HCT116 (cell line): ENCODE results near the gene WAC. TPM values are rescaled to one million over a fixed set of nuclear protein-coding genes. Genes with fewer than 3 reads are reported as not detected.

Source experiments
- ATAC-seq: fragments of 200-7000 bp; cut with Tn5 transposase; 2 replicates; pipeline ENCODE4 v1.9.1; 2020; ENCODE audit warnings: mild to moderate bottlenecking, moderate library complexity
- BruUV-seq: library from RNA; stranded (reverse); fragments of 400-500 nt; replicated peaks from 2 replicates; lab custom pipeline; 2021; lab: Mats Ljungman, UMichigan
- CTCF ChIA-PET: fragments of 300-600 bp; sonication (Branson Sonifier 250); formaldehyde crosslinking; loops from one replicate; lab custom pipeline; 2021; ENCODE audit warnings: antibody characterized with exemption; lab: Charles Lee
- POLR2A ChIA-PET: fragments of 300-600, 350-600 bp; sonication (Branson Sonifier 250); formaldehyde crosslinking; loops from one replicate; lab custom pipeline; 2021; ENCODE audit warnings: antibody characterized with exemption; lab: Charles Lee
- RAD21 ChIA-PET, 2 experiments: fragments of 300-600 bp; sonication (Branson Sonifier 250); formaldehyde crosslinking; loops; one replicate each; lab custom pipeline; 2023; ENCODE audit warnings: low total read pairs in 2 of 2; ENCODE audit not compliant: uncharacterized antibody in 2 of 2, unreplicated experiment in 2 of 2, low non-redundant PET in 1 of 2; lab: Charles Lee
- DNase-seq: peaks from one replicate; pipeline ENCODE4 v3.0.0-alpha.2; 2010; ENCODE audit warnings: low read depth, low spot score
- H2AFZ ChIP-seq: fragments of 200-600 bp; shearing (Covaris generic), sonication (generic); 2 replicates; pipeline ENCODE4 v1.6.1; 2017; ENCODE audit warnings: low read depth, mixed run types, mixed read lengths, antibody characterized with exemption, low read length; ENCODE audit not compliant: poor library complexity, severe bottlenecking
- H3K27ac ChIP-seq: 2 replicates; pipeline ENCODE4 v1.5.1; 2012; ENCODE audit warnings: low read depth, low read length
- H3K27me3 ChIP-seq: fragments of 200-600 bp; sonication (generic); 2 replicates; pipeline ENCODE4 v1.6.1; 2016; ENCODE audit warnings: mixed run types, low read length, mixed read lengths; ENCODE audit not compliant: insufficient read depth
- H3K36me3 ChIP-seq, 2 experiments: fragments of 200-500 bp in 1 of 2; fragments of 200-600 bp in 1 of 2; sonication (Bioruptor generic) in 1 of 2; sonication (generic) in 1 of 2; 2 replicates each; pipeline versions ENCODE4 v1.5.1 to v1.6.1; 2014 to 2016; ENCODE audit warnings: low read length in 2 of 2, inconsistent platforms in 1 of 2, mixed read lengths in 1 of 2, mixed run types in 1 of 2; ENCODE audit not compliant: insufficient read depth in 2 of 2, control insufficient read depth in 1 of 2
- H3K4me1 ChIP-seq, 2 experiments: fragments of 200-600 bp in 1 of 2; sonication (generic) in 1 of 2; 2 replicates each; pipeline versions ENCODE4 v1.5.1 to v1.6.1; 2012 to 2017; ENCODE audit warnings: low read length in 2 of 2, inconsistent platforms in 1 of 2, mild to moderate bottlenecking in 1 of 2, mixed read lengths in 1 of 2, mixed run types in 1 of 2, moderate library complexity in 1 of 2; ENCODE audit not compliant: insufficient read depth in 2 of 2, control insufficient read depth in 1 of 2
- H3K4me2 ChIP-seq: fragments of 200-600 bp; sonication (generic); 2 replicates; pipeline ENCODE4 v1.6.1; 2017; ENCODE audit warnings: mixed run types, low read length, mixed read lengths
- H3K4me3 ChIP-seq, 2 experiments: fragments of 200-600 bp in 1 of 2; sonication (generic) in 1 of 2; replicated peaks in 1 of 2; 2 replicates each; pipeline ENCODE4 v1.5.1; 2011 to 2016; ENCODE audit warnings: low read length in 2 of 2, control low read depth in 1 of 2, low read depth in 1 of 2, mild to moderate bottlenecking in 1 of 2, mixed read lengths in 1 of 2, mixed run types in 1 of 2
- H3K79me2 ChIP-seq: fragments of 200-600 bp; sonication (generic); 2 replicates; pipeline ENCODE4 v1.6.1; 2017; ENCODE audit warnings: mild to moderate bottlenecking, mixed run types, low read length, moderate library complexity, mixed read lengths; ENCODE audit not compliant: insufficient read depth
- H3K9ac ChIP-seq: fragments of 200-600 bp; sonication (generic); 2 replicates; pipeline ENCODE4 v1.6.1; 2016; ENCODE audit warnings: low read length, mixed read lengths
- H3K9me2 ChIP-seq: fragments of 200-600 bp; sonication (generic), shearing (Covaris generic); 2 replicates; pipeline ENCODE4 v1.6.1; 2017; ENCODE audit warnings: mixed run types, mild to moderate bottlenecking, moderate library complexity; ENCODE audit not compliant: insufficient read depth
- H3K9me3 ChIP-seq, 2 experiments: fragments of 200-500 bp in 1 of 2; fragments of 200-600 bp in 1 of 2; sonication (Bioruptor generic) in 1 of 2; sonication (generic) in 1 of 2; 2 replicates each; pipeline ENCODE4 v1.6.1; 2014 to 2017; ENCODE audit warnings: low read length in 2 of 2, mixed read lengths in 2 of 2, inconsistent platforms in 1 of 2, low read depth in 1 of 2, mild to moderate bottlenecking in 1 of 2, mixed run types in 1 of 2, moderate library complexity in 1 of 2; ENCODE audit not compliant: control insufficient read depth in 1 of 2, insufficient read depth in 1 of 2
- H4K20me1 ChIP-seq: fragments of 200-600 bp; sonication (generic), shearing (Covaris generic); 2 replicates; pipeline ENCODE4 v1.6.1; 2017; ENCODE audit warnings: mixed run types, mild to moderate bottlenecking, moderate library complexity; ENCODE audit not compliant: insufficient read depth
- CBX3 ChIP-seq: IDR thresholded peaks from 2 replicates; pipeline ENCODE4 v1.6.1; 2012; ENCODE audit warnings: low read depth
- CEBPB ChIP-seq: IDR thresholded peaks from 2 replicates; pipeline ENCODE4 v1.6.1; 2012; ENCODE audit warnings: low read depth
- EGR1 ChIP-seq: IDR thresholded peaks from 2 replicates; pipeline ENCODE4 v1.6.1; 2012; ENCODE audit warnings: low read depth
- ELF1 ChIP-seq: IDR thresholded peaks from 2 replicates; pipeline ENCODE4 v1.6.1; 2012; ENCODE audit warnings: low read depth, borderline replicate concordance
- EZH2phosphoT487 ChIP-seq: fragments of 200-600 bp; IDR thresholded peaks from 2 replicates; pipeline ENCODE4 v1.6.1; 2018; ENCODE audit warnings: antibody characterized with exemption, borderline replicate concordance
- FOSL1 ChIP-seq: IDR thresholded peaks from 2 replicates; pipeline ENCODE4 v1.6.1; 2012; ENCODE audit warnings: low read depth
- JUND ChIP-seq: IDR thresholded peaks from 2 replicates; pipeline ENCODE4 v1.6.1; 2012
- POLR2A ChIP-seq: IDR thresholded peaks from 2 replicates; pipeline ENCODE4 v1.7.0; 2011; ENCODE audit warnings: borderline replicate concordance; ENCODE audit not compliant: insufficient read depth, insufficient read length; ENCODE audit errors: extremely low read depth
- RAD21 ChIP-seq: IDR thresholded peaks from 2 replicates; pipeline ENCODE4 v1.6.1; 2012; ENCODE audit warnings: low read depth, mild to moderate bottlenecking
- SIN3A ChIP-seq: IDR thresholded peaks from 2 replicates; pipeline ENCODE4 v1.6.1; 2012; ENCODE audit warnings: low read depth
- SP1 ChIP-seq: IDR thresholded peaks from 2 replicates; pipeline ENCODE4 v1.6.1; 2012; ENCODE audit warnings: low read depth
- SRF ChIP-seq: IDR thresholded peaks from 2 replicates; pipeline ENCODE4 v1.6.1; 2012; ENCODE audit warnings: low read depth
- YY1 ChIP-seq: IDR thresholded peaks from 2 replicates; pipeline ENCODE4 v1.6.1; 2011; ENCODE audit warnings: low read length, low read depth, moderate library complexity, mild to moderate bottlenecking; ENCODE audit not compliant: insufficient replicate concordance; ENCODE audit errors: extremely low read depth
- ZFX ChIP-seq: fragments of 450-650 bp; IDR thresholded peaks from 2 replicates; pipeline ENCODE4 v1.6.1; 2017
- ZNF274 ChIP-seq: fragments of 200-500 bp; sonication (Bioruptor generic); IDR thresholded peaks from 2 replicates; pipeline ENCODE4 v1.6.1; 2014; ENCODE audit warnings: mild to moderate bottlenecking, low read depth, low read length, inconsistent platforms
- intact Hi-C: fragments of 100-400 bp; cut with micrococcal nuclease; formaldehyde crosslinking; loops from 2 replicates; pipeline ENCODE4 v1.10.0; 2022
- total RNA-seq: library from RNA; stranded (reverse); gene quantifications from one replicate; pipeline ENCODE4 v1.2.1, GENCODE V29; 2021; ENCODE audit not compliant: unreplicated experiment
- TF ChIP-seq, protein P1 (sequence below): IDR thresholded peaks from 2 replicates; pipeline ENCODE4 v1.6.1; 2012
- TF ChIP-seq, protein P2 (sequence below): IDR thresholded peaks from 2 replicates; pipeline ENCODE4 v1.6.1; 2012
- TF ChIP-seq, protein P3 (sequence below), 3 experiments: fragments of 200-600 bp in 1 of 3; sonication (generic) in 1 of 3; IDR thresholded peaks in 2 of 3; conservative IDR thresholded peaks in 1 of 3; 2 replicates each; pipeline ENCODE4 v1.5.1; 2012 to 2017; ENCODE audit warnings: low read depth in 2 of 3, low read length in 2 of 3, antibody characterized with exemption in 1 of 3, borderline replicate concordance in 1 of 3, control low read depth in 1 of 3, mild to moderate bottlenecking in 1 of 3, mixed read lengths in 1 of 3, mixed run types in 1 of 3, moderate library complexity in 1 of 3; ENCODE audit not compliant: insufficient read depth in 1 of 3

WAC gene
- total RNA-seq, 1 experiment from 2014 or later = 117 TPM

DNA sequence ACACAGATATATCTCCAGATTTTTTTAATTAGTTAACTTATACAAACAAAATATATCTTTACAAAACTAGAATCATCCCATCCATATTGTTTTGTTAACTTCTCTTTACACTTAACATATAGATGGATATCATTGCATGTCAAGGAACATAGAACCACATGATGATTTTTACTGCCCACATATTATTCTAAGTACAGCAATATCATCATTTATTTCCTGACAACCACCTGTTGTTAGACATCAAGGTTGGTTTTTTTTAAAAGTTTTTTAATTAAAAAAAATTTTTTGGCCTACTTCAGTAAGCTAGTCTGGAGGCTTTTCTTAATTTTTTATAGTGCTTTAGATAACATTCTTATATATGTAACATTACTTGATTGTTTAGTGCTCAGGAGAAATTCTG lies 105.5 kb downstream of the WAC start (continued):
- TF ChIP-seq, protein P1, sequence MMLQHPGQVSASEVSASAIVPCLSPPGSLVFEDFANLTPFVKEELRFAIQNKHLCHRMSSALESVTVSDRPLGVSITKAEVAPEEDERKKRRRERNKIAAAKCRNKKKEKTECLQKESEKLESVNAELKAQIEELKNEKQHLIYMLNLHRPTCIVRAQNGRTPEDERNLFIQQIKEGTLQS = no peak
- TF ChIP-seq EZH2phosphoT487 = no peak
- TF ChIP-seq, protein P2, sequence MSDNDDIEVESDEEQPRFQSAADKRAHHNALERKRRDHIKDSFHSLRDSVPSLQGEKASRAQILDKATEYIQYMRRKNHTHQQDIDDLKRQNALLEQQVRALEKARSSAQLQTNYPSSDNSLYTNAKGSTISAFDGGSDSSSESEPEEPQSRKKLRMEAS = no peak
- no peak for TF ChIP-seq CEBPB
- no peak for TF ChIP-seq ZNF274
- TF ChIP-seq SP1 = no peak
- TF ChIP-seq CBX3 = no peak
- TF ChIP-seq, protein P3, sequence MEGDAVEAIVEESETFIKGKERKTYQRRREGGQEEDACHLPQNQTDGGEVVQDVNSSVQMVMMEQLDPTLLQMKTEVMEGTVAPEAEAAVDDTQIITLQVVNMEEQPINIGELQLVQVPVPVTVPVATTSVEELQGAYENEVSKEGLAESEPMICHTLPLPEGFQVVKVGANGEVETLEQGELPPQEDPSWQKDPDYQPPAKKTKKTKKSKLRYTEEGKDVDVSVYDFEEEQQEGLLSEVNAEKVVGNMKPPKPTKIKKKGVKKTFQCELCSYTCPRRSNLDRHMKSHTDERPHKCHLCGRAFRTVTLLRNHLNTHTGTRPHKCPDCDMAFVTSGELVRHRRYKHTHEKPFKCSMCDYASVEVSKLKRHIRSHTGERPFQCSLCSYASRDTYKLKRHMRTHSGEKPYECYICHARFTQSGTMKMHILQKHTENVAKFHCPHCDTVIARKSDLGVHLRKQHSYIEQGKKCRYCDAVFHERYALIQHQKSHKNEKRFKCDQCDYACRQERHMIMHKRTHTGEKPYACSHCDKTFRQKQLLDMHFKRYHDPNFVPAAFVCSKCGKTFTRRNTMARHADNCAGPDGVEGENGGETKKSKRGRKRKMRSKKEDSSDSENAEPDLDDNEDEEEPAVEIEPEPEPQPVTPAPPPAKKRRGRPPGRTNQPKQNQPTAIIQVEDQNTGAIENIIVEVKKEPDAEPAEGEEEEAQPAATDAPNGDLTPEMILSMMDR (IDR thresholded peaks at IDR 0.05 in 2 of 3, conservative IDR thresholded peaks at IDR 0.05 in 1 of 3; ENCODE audit: borderline replicate concordance in 1 of 3, insufficient read depth in 1 of 3, low read depth in 2 of 3, low read length in 2 of 3) = no peak
- no peak for TF ChIP-seq ELF1
- TF ChIP-seq EGR1 = no peak

DNA sequence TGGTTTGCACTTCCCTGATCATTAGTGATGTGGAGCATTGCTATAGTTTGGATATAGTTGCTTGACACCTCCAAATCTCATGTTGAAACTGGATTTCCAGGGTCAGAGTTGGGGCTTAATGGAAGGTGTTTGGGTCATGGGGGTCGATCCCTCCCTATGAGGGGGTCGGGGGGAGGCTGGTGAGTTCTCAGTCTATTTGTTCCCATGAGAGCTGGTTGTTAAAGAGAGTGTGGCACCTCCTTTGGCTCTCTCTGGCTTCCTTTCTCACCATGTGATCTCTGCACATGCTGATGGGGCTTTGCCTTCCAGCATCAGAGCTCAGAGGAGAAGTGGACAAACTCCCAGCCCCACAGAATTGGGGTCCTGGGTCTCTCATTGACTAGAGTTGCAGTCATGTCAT lies 107.6 kb downstream of the WAC start:
- POLR2A ChIA-PET = no interaction called here
- no peak overlapping the region for H3K4me2 ChIP-seq
- DNase-seq (no peak), ATAC-seq (no peak)
- RAD21 ChIA-PET = no interaction called here
- no peaks in the 10 kb centered on the region for H3K9me3 ChIP-seq
- no peaks in the 10 kb centered on the region for H3K36me3 ChIP-seq
- H4K20me1 ChIP-seq = no peaks in the 10 kb centered on the region
- no peak overlapping the region for H3K27ac ChIP-seq
- intact Hi-C loops = no loop called here
- BruUV-seq = no TSS peak
- no peaks in the 10 kb centered on the region for H3K9me2 ChIP-seq
- no peak overlapping the region for H3K9ac ChIP-seq
- H3K4me3 ChIP-seq = no peak overlapping the region
- no peaks in the 10 kb centered on the region for H3K27me3 ChIP-seq
- H3K4me1 ChIP-seq = no peaks in the 10 kb centered on the region
- CTCF ChIA-PET = no interaction called here
- TF ChIP-seq YY1 (no peak), EZH2phosphoT487 (no peak), SRF (no peak), SIN3A (no peak), JUND (no peak), FOSL1 (no peak), EGR1 (no peak), ZNF274 (no peak), RAD21 (no peak), POLR2A (no peak), ZFX (no peak)
- TF ChIP-seq, protein P2 = no peak
- no peaks in the 10 kb centered on the region for H3K79me2 ChIP-seq
- H2AFZ ChIP-seq = no peak overlapping the region
